A549 (cell line): ENCODE results near the gene HSCB.

Source experiments
- CBX2 ChIP-seq: fragments of 200-600 bp; sonication (generic); IDR thresholded peaks from 2 replicates; pipeline ENCODE4 v1.6.1; 2016; ENCODE audit warnings: low read depth, mild to moderate bottlenecking, borderline replicate concordance
- CEBPB ChIP-seq, 2 experiments: fragments of >200 bp in 1 of 2; sonication (Bioruptor Twin) in 1 of 2; formaldehyde crosslinking in 1 of 2; IDR thresholded peaks; 2 replicates each; pipeline ENCODE4 v1.6.1; 2012 to 2016
- CTCF ChIP-seq: fragments of >200 bp; sonication (Bioruptor Twin); formaldehyde crosslinking; IDR thresholded peaks from 3 replicates; pipeline ENCODE4 v1.5.1; 2016
- HDAC2 ChIP-seq: fragments of 200-600 bp; sonication (generic); IDR thresholded peaks from 2 replicates; pipeline ENCODE4 v1.6.1; 2016
- HEYL ChIP-seq: fragments of 250-450 bp; sonication (Bioruptor Pico); IDR thresholded peaks from 2 replicates; pipeline ENCODE4 v1.8.0; 2021; ENCODE audit warnings: mild to moderate bottlenecking, moderate library complexity
- JUNB ChIP-seq: fragments of >200 bp; sonication (Bioruptor Twin); formaldehyde crosslinking; IDR thresholded peaks from 2 replicates; pipeline ENCODE4 v1.6.1; 2016
- KDM5A ChIP-seq: fragments of 200-600 bp; sonication (generic); IDR thresholded peaks from 2 replicates; pipeline ENCODE4 v1.6.1; 2016; ENCODE audit warnings: antibody characterized with exemption, mild to moderate bottlenecking
- MAX ChIP-seq: IDR thresholded peaks from 2 replicates; pipeline ENCODE4 v1.6.1; 2012
- PHF8 ChIP-seq: fragments of 200-600 bp; sonication (generic); IDR thresholded peaks from 2 replicates; pipeline ENCODE4 v1.6.1; 2016; ENCODE audit warnings: low read depth, mild to moderate bottlenecking, antibody characterized with exemption, moderate library complexity, borderline replicate concordance
- RAD21 ChIP-seq, 2 experiments: fragments of >200 bp in 1 of 2; sonication (Bioruptor Twin) in 1 of 2; formaldehyde crosslinking in 1 of 2; IDR thresholded peaks in 1 of 2; conservative IDR thresholded peaks in 1 of 2; 2 replicates in 1 of 2; 3 replicates in 1 of 2; pipeline ENCODE4 v1.6.1; 2012 to 2018; ENCODE audit warnings: inconsistent platforms in 1 of 2
- USF2 ChIP-seq: fragments of 450-650 bp; IDR thresholded peaks from 2 replicates; pipeline ENCODE4 v1.6.1; 2014; ENCODE audit warnings: antibody characterized with exemption

- no peak for TF ChIP-seq PHF8
- TF ChIP-seq CEBPB (IDR thresholded peaks at IDR 0.05) = no peak
- no peak for TF ChIP-seq CTCF
- no peak for TF ChIP-seq MAX
- no peak for TF ChIP-seq CBX2
- no peak for TF ChIP-seq JUNB
- TF ChIP-seq HEYL = no peak
- TF ChIP-seq USF2 = no peak
- no peak for TF ChIP-seq HDAC2
- no peak for TF ChIP-seq KDM5A
- TF ChIP-seq RAD21 (conservative IDR thresholded peaks at IDR 0.05 in 1 of 2, IDR thresholded peaks at IDR 0.05 in 1 of 2) = no peak
Observed at GRCh38 chr22:28801845-28802594, 60.2 kb downstream of the HSCB start.
